HepG2 (cell line): Measurements from ENCODE around the gene FKBP1C. TPM values are rescaled to one million over a fixed set of nuclear protein-coding genes. Genes with fewer than 3 reads are reported as not detected.

ENCODE experiments used
- ARID5B ChIP-seq: IDR thresholded peaks from 2 replicates; pipeline ENCODE4 v1.4.0; 2020; ENCODE audit warnings: mild to moderate bottlenecking, missing genetic modification reagents
- ARNTL ChIP-seq: sonication (generic); formaldehyde crosslinking; IDR thresholded peaks from 2 replicates; pipeline ENCODE4 v1.4.0; 2020; ENCODE audit warnings: mild to moderate bottlenecking, missing genetic modification reagents
- ATF4 ChIP-seq, 2 experiments: fragments of 450-650 bp in 1 of 2; sonication (generic) in 1 of 2; formaldehyde crosslinking; IDR thresholded peaks; 2 replicates each; pipeline versions ENCODE4 v1.5.0 to v1.8.0; 2020 to 2022; ENCODE audit warnings: mild to moderate bottlenecking in 1 of 2, missing genetic modification reagents in 1 of 2
- ATF7-NPFF ChIP-seq: sonication (generic); formaldehyde crosslinking; IDR thresholded peaks from 2 replicates; pipeline ENCODE4 v1.8.1; 2023; ENCODE audit warnings: mild to moderate bottlenecking, low read depth, missing genetic modification reagents, moderate library complexity
- CAMTA2 ChIP-seq: sonication (generic); formaldehyde crosslinking; IDR thresholded peaks from 2 replicates; pipeline ENCODE4 v1.4.0; 2020; ENCODE audit warnings: mild to moderate bottlenecking, missing genetic modification reagents, borderline replicate concordance
- FOXA3 ChIP-seq: IDR thresholded peaks from 2 replicates; pipeline ENCODE4 v1.6.1; 2016; ENCODE audit warnings: missing genetic modification reagents, missing compliant biosample characterization
- NR3C1 ChIP-seq: sonication (generic); formaldehyde crosslinking; IDR thresholded peaks from 2 replicates; pipeline ENCODE4 v1.4.0; 2020; ENCODE audit warnings: missing genetic modification reagents
- SKIL ChIP-seq: sonication (generic); formaldehyde crosslinking; IDR thresholded peaks from 2 replicates; pipeline ENCODE4 v1.8.0; 2022; ENCODE audit warnings: missing genetic modification reagents, mild to moderate bottlenecking, moderate library complexity, borderline replicate concordance
- ZC3H4 ChIP-seq: sonication (generic); formaldehyde crosslinking; IDR thresholded peaks from 2 replicates; pipeline ENCODE4 v1.4.0; 2020; ENCODE audit warnings: missing genetic modification reagents, borderline replicate concordance
- ZNF329 ChIP-seq: sonication (generic); formaldehyde crosslinking; IDR thresholded peaks from 2 replicates; pipeline ENCODE4 v1.9.0; 2021; ENCODE audit warnings: low read depth, mild to moderate bottlenecking, missing genetic modification reagents
- ZNF382 ChIP-seq: sonication (generic); formaldehyde crosslinking; IDR thresholded peaks from 2 replicates; pipeline ENCODE4 v1.5.0; 2020; ENCODE audit warnings: missing genetic modification reagents, mild to moderate bottlenecking, borderline replicate concordance
- ZNF709 ChIP-seq: sonication (generic); formaldehyde crosslinking; IDR thresholded peaks from 2 replicates; pipeline ENCODE4 v1.5.0; 2020; ENCODE audit warnings: mild to moderate bottlenecking, missing genetic modification reagents
- polyA plus RNA-seq, 8 experiments: library from polyadenylated mRNA; depleted of rRNA in 3 of 8; stranded (reverse) in 7 of 8; unstranded in 1 of 8; fragments of >200 nt; fragmentation: Illumina TruSeq in 4 of 8; extraction: Trizol in 4 of 8; gene quantifications; 2 replicates each; pipeline versions ENCODE4 v1.2.1 to v1.2.3, GENCODE V29; 2011 to 2016; ENCODE audit warnings: low read depth in 4 of 8, missing spikeins in 1 of 8, mixed read lengths in 1 of 8; ENCODE audit not compliant: insufficient read depth in 1 of 8
- total RNA-seq, 5 experiments: library from RNA; depleted of rRNA; stranded (reverse); fragments of >200 nt; fragmentation: Illumina TruSeq; extraction: Trizol; gene quantifications; 2 replicates each; pipeline ENCODE4 v1.2.3, GENCODE V29; 2016; ENCODE audit warnings: low read depth in 1 of 5
- TF ChIP-seq, protein P1 (sequence below): sonication (generic); formaldehyde crosslinking; IDR thresholded peaks from 2 replicates; pipeline ENCODE4 v1.5.0; 2020; ENCODE audit warnings: missing genetic modification reagents

The FKBP1C gene
- total and polyA plus RNA-seq, 2 of the 13 experiments (the other 11 are each of a cell fraction or from before 2014, with no cell fraction given): 0.64 to 3.2 TPM

DNA sequence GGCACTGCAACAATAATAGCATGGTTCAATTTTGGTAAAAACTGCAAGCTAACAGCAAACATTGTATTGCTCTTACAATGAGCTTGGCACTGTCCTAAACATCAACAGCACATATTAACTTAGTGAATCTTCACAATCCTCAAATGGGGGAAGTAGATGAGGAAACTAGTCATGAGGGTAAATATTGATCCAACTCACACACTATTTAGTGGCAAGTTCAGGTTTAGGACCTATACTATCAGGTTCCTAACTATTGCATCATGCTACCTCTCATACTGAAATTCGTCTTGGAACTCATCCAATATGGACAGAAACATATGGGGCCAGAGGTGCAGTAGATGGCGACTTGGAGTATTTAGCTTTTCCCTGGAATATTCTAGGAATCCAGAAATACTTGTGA lies 34.2 kb downstream of the FKBP1C start (continued):
- TF ChIP-seq ATF7-NPFF (CRISPR knock-in tag) (no peak), ZNF329 (CRISPR knock-in tag) (no peak), ZNF382 (CRISPR knock-in tag) (no peak), SKIL (CRISPR knock-in tag) (no peak), CAMTA2 (CRISPR knock-in tag) (no peak), NR3C1 (CRISPR knock-in tag) (no peak), ZC3H4 (CRISPR knock-in tag) (no peak), ATF4 (CRISPR knock-in tag; IDR thresholded peaks at IDR 0.05) (peak in 1 of 2 experiments; percentile 97; a peak in 2 of 4 replicates), ARNTL (no peak), ZNF709 (CRISPR knock-in tag) (no peak), FOXA3 (CRISPR knock-in tag) (peak; percentile 74), ARID5B (peak; percentile 61; the same call in 1 of the 2 replicates)
- TF ChIP-seq, protein P1, sequence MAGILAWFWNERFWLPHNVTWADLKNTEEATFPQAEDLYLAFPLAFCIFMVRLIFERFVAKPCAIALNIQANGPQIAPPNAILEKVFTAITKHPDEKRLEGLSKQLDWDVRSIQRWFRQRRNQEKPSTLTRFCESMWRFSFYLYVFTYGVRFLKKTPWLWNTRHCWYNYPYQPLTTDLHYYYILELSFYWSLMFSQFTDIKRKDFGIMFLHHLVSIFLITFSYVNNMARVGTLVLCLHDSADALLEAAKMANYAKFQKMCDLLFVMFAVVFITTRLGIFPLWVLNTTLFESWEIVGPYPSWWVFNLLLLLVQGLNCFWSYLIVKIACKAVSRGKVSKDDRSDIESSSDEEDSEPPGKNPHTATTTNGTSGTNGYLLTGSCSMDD (CRISPR knock-in tag): no peak
